Hepatocyte (in vitro differentiated cells): ENCODE data around the gene GOLGA6L7. TPM values are rescaled to one million over a fixed set of nuclear protein-coding genes. Genes with fewer than 3 reads are reported as not detected.
"Not testable (repeated sequence)": the region's sequence is repeated elsewhere in the genome, so short reads cannot be mapped to it uniquely, and the experiment has no call there.

ENCODE experiments used
- DNase-seq: peaks from one replicate; pipeline ENCODE4 v3.0.0-alpha.2; 2016; ENCODE audit warnings: low spot score
- H2AFZ ChIP-seq: fragments of 200-600 bp; sonication (generic); 2 replicates; pipeline ENCODE4 v1.6.0; 2016; ENCODE audit warnings: antibody characterized with exemption, mild to moderate bottlenecking
- H3K27ac ChIP-seq: fragments of 200-600 bp; sonication (generic); 2 replicates; pipeline ENCODE4 v1.5.1; 2016; ENCODE audit warnings: mild to moderate bottlenecking
- H3K27me3 ChIP-seq: fragments of 200-600 bp; sonication (generic); 2 replicates; pipeline ENCODE4 v1.6.1; 2016
- H3K36me3 ChIP-seq: fragments of 200-600 bp; sonication (generic); replicated peaks from 2 replicates; pipeline ENCODE4 v1.5.1; 2016; ENCODE audit warnings: low read depth; ENCODE audit not compliant: insufficient read depth
- H3K4me1 ChIP-seq: fragments of 200-600 bp; sonication (generic); 2 replicates; pipeline ENCODE4 v1.5.1; 2016; ENCODE audit warnings: mild to moderate bottlenecking, moderate library complexity; ENCODE audit not compliant: insufficient read depth
- H3K4me2 ChIP-seq: fragments of 200-600 bp; sonication (generic); 2 replicates; pipeline ENCODE4 v1.6.0; 2016
- H3K4me3 ChIP-seq: fragments of 200-600 bp; sonication (generic); 2 replicates; pipeline ENCODE4 v1.5.1; 2016; ENCODE audit warnings: mild to moderate bottlenecking
- H3K79me2 ChIP-seq: fragments of 200-600 bp; sonication (generic); 2 replicates; pipeline ENCODE4 v1.6.0; 2017; ENCODE audit warnings: mild to moderate bottlenecking
- H3K9me2 ChIP-seq: fragments of 200-600 bp; sonication (generic); replicated peaks from 2 replicates; pipeline ENCODE4 v1.6.0; 2017; ENCODE audit warnings: mild to moderate bottlenecking; ENCODE audit not compliant: insufficient read depth
- H3K9me3 ChIP-seq: fragments of 200-600 bp; sonication (generic); 2 replicates; pipeline ENCODE4 v1.5.1; 2016; ENCODE audit warnings: low read depth, mild to moderate bottlenecking
- H4K20me1 ChIP-seq: fragments of 200-600 bp; sonication (generic); 2 replicates; pipeline ENCODE4 v1.6.0; 2016; ENCODE audit warnings: mild to moderate bottlenecking; ENCODE audit not compliant: insufficient read depth, poor library complexity, severe bottlenecking
- CTCF ChIP-seq: fragments of 200-600 bp; sonication (generic); IDR thresholded peaks from 2 replicates; pipeline ENCODE4 v1.5.1; 2016; ENCODE audit warnings: antibody characterized with exemption, mild to moderate bottlenecking; ENCODE audit not compliant: poor library complexity
- EZH2 ChIP-seq: fragments of 200-600 bp; sonication (generic); IDR thresholded peaks from 2 replicates; pipeline ENCODE4 v1.6.1; 2016; ENCODE audit warnings: antibody characterized with exemption, mild to moderate bottlenecking, borderline replicate concordance
- WGBS: methylation state at CpG from one replicate; pipeline ENCODE4 v1.1.6; 2016; ENCODE audit warnings: low lambda C conversion rate; ENCODE audit errors: missing lambda C conversion rate; 5-methylcytosine and 5-hydroxymethylcytosine counted together
- polyA plus RNA-seq: library from polyadenylated mRNA; unstranded; fragments of >200 nt; fragmentation: Nextera tagmentation; extraction: Ambion mirVana; gene quantifications from 2 replicates; pipeline ENCODE4 v1.2.1, GENCODE V29; 2016
- total RNA-seq: library from RNA; depleted of rRNA; stranded (reverse); fragments of >200 nt; gene quantifications from 2 replicates; pipeline ENCODE4 v1.2.3, GENCODE V29; 2014

Gene GOLGA6L7
- total and polyA plus RNA-seq, 2 experiments from 2014 or later = not detected

- no peak for DNase-seq
- H3K9me2 ChIP-seq = no peaks in the 10 kb centered on the region
- no peaks in the 10 kb centered on the region for H3K79me2 ChIP-seq
- WGBS = 82% methylated on average over 16 of the region's 16 CpGs
- TF ChIP-seq CTCF (no peak), EZH2 (no peak)
- H2AFZ ChIP-seq = no peak overlapping the region
- no peaks in the 10 kb centered on the region for H3K36me3 ChIP-seq
- no peaks in the 10 kb centered on the region for H3K27me3 ChIP-seq
- H4K20me1 ChIP-seq = no peaks in the 10 kb centered on the region
- H3K27ac ChIP-seq = no peak overlapping the region
- H3K4me3 ChIP-seq = no peak overlapping the region
- no peaks in the 10 kb centered on the region for H3K9me3 ChIP-seq
- H3K4me2 ChIP-seq = no peak overlapping the region
- H3K4me1 ChIP-seq = no peaks in the 10 kb centered on the region
These were observed 12.6 kb upstream of the GOLGA6L7 start for GRCh38 chr15:28861031-28861534.

GRCh38 chr15:28854578-28854977 is 6.1 kb upstream of the GOLGA6L7 start:
- not testable (repeated sequence) for DNase-seq, H4K20me1 ChIP-seq, H3K27ac ChIP-seq, H3K27me3 ChIP-seq, H2AFZ ChIP-seq, H3K79me2 ChIP-seq, H3K36me3 ChIP-seq, H3K4me2 ChIP-seq, H3K9me3 ChIP-seq, H3K4me1 ChIP-seq, H3K9me2 ChIP-seq, H3K4me3 ChIP-seq
- 75% methylated on average over 2 of the region's 2 CpGs for WGBS

GRCh38 chr15:28853654-28854053 is 5.2 kb upstream of the GOLGA6L7 start:
- DNase-seq, H3K27ac ChIP-seq, H3K79me2 ChIP-seq, H3K9me2 ChIP-seq, H2AFZ ChIP-seq, H3K4me2 ChIP-seq, H3K27me3 ChIP-seq, H3K4me1 ChIP-seq, H4K20me1 ChIP-seq, H3K9me3 ChIP-seq, H3K36me3 ChIP-seq, H3K4me3 ChIP-seq: not testable (repeated sequence)
- WGBS = 33% methylated on average over 5 of the region's 5 CpGs

- H3K4me2 ChIP-seq, H3K9me3 ChIP-seq, H3K36me3 ChIP-seq, DNase-seq, H3K4me1 ChIP-seq, H3K27ac ChIP-seq, H4K20me1 ChIP-seq, H2AFZ ChIP-seq, H3K4me3 ChIP-seq, H3K9me2 ChIP-seq, H3K27me3 ChIP-seq, H3K79me2 ChIP-seq: not testable (repeated sequence)
- WGBS = 100% methylated on average over 1 of the region's 31 CpGs
These were observed 1.3 kb upstream of the GOLGA6L7 start for GRCh38 chr15:28849766-28850165.

- not testable (repeated sequence) for DNase-seq, H3K4me1 ChIP-seq, H3K9me3 ChIP-seq, H3K9me2 ChIP-seq, H3K27ac ChIP-seq, H2AFZ ChIP-seq, H3K27me3 ChIP-seq, H3K4me3 ChIP-seq, H3K79me2 ChIP-seq, H4K20me1 ChIP-seq, H3K36me3 ChIP-seq, H3K4me2 ChIP-seq
- WGBS = 86% methylated on average over 4 of the region's 17 CpGs
These were observed 827 bp upstream of the GOLGA6L7 start for GRCh38 chr15:28849271-28849670.

GRCh38 chr15:28847959-28848358 is 485 bp downstream of the GOLGA6L7 start:
- not testable (repeated sequence) for H3K27me3 ChIP-seq, H3K9me3 ChIP-seq, H3K27ac ChIP-seq, H3K36me3 ChIP-seq, DNase-seq, H3K4me1 ChIP-seq, H3K79me2 ChIP-seq, H3K4me2 ChIP-seq, H3K9me2 ChIP-seq, H4K20me1 ChIP-seq, H2AFZ ChIP-seq, H3K4me3 ChIP-seq
- WGBS = 92% methylated on average over 6 of the region's 9 CpGs

- not testable (repeated sequence) for H2AFZ ChIP-seq, H3K4me3 ChIP-seq, H3K9me2 ChIP-seq, H3K27ac ChIP-seq, H3K9me3 ChIP-seq, DNase-seq, H3K79me2 ChIP-seq, H3K4me1 ChIP-seq, H3K27me3 ChIP-seq, H4K20me1 ChIP-seq, H3K4me2 ChIP-seq, H3K36me3 ChIP-seq
- WGBS = 73% methylated on average over 5 of the region's 5 CpGs
These were observed 1.2 kb downstream of the GOLGA6L7 start for GRCh38 chr15:28847247-28847646.

- not testable (repeated sequence) for H3K36me3 ChIP-seq, H3K9me3 ChIP-seq, H3K27me3 ChIP-seq, H2AFZ ChIP-seq, H3K4me3 ChIP-seq, H3K79me2 ChIP-seq, DNase-seq, H4K20me1 ChIP-seq, H3K27ac ChIP-seq, H3K4me1 ChIP-seq, H3K4me2 ChIP-seq, H3K9me2 ChIP-seq
- 70% methylated on average over 5 of the region's 14 CpGs for WGBS
These were observed 4.3 kb downstream of the GOLGA6L7 start for GRCh38 chr15:28844147-28844546.
